ENCODE data around the gene PGP.

- TF ChIP-seq REST (IDR thresholded peaks at IDR 0.05) = no peak
- TF ChIP-seq MAX (IDR thresholded peaks at IDR 0.05) = no peak
- TF ChIP-seq CTCF (IDR thresholded peaks at IDR 0.05) = no peak
- TF ChIP-seq SMC3 (IDR thresholded peaks at IDR 0.05) = no peak
- no peak for TF ChIP-seq BHLHE40 (IDR thresholded peaks at IDR 0.05; ENCODE audit: low read depth, low read length)
- no peak for TF ChIP-seq MYC (IDR thresholded peaks at IDR 0.05; ENCODE audit: borderline replicate concordance, low read length)
- TF ChIP-seq CEBPB (IDR thresholded peaks at IDR 0.05) = no peak
These were observed 43.8 kb downstream of the PGP start for GRCh38 chr16:2170587-2171435.
